GM12892 (cell line): Measurements from ENCODE around the gene HNRNPLL.

ENCODE experiments used
- POLR2A ChIP-seq: IDR thresholded peaks from 2 replicates; pipeline ENCODE4 v1.6.1; 2011; ENCODE audit warnings: low read depth, low read length, control low read depth
- POLR2AphosphoS5 ChIP-seq: IDR thresholded peaks from 2 replicates; pipeline ENCODE4 v1.6.1; 2011; ENCODE audit warnings: low read depth, low read length, control low read depth
- TAF1 ChIP-seq: IDR thresholded peaks from 2 replicates; pipeline ENCODE4 v1.6.1; 2011; ENCODE audit warnings: low read depth, mild to moderate bottlenecking, control low read depth, low read length, borderline replicate concordance

- no peak for TF ChIP-seq POLR2AphosphoS5
- no peak for TF ChIP-seq POLR2A
- TF ChIP-seq TAF1 = no peak
Measured at GRCh38 chr2:38546064-38546463, 56.7 kb downstream of the HNRNPLL start.
